GM21423 (cell line): ENCODE data around the gene CTNNA3.

Experiments
- ATAC-seq: cut with Tn5 transposase; IDR thresholded peaks from one replicate; pipeline ENCODE4 v1.9.1; 2021; ENCODE audit warnings: mild to moderate bottlenecking, moderate library complexity; ENCODE audit not compliant: unreplicated experiment

CTNNA3 gene

GRCh38 chr10:65910209-65910608 lies 1785.8 kb downstream of the CTNNA3 start:
- no peak for ATAC-seq

GRCh38 chr10:65907199-65907712 lies 1788.7 kb downstream of the CTNNA3 start:
- ATAC-seq, result no peak

GRCh38 chr10:65903620-65904019 lies 1792.4 kb downstream of the CTNNA3 start:
- ATAC-seq, result no peak

GRCh38 chr10:65900271-65900670 lies 1795.7 kb downstream of the CTNNA3 start:
- ATAC-seq, result no peak

- no peak for ATAC-seq
Observed at GRCh38 chr10:65898055-65898454, 1797.9 kb downstream of the CTNNA3 start.

- ATAC-seq, result no peak
Observed at GRCh38 chr10:65894961-65895360, 1801.0 kb downstream of the CTNNA3 start.

GRCh38 chr10:65894379-65894778 lies 1801.6 kb downstream of the CTNNA3 start:
- no peak for ATAC-seq

- no peak for ATAC-seq
Observed at GRCh38 chr10:65893676-65894075, 1802.3 kb downstream of the CTNNA3 start.

- ATAC-seq, result no peak
Observed at GRCh38 chr10:65892284-65892683, 1803.7 kb downstream of the CTNNA3 start.

GRCh38 chr10:65891073-65891981 lies 1804.7 kb downstream of the CTNNA3 start:
- ATAC-seq, result peak; percentile 84

GRCh38 chr10:65864529-65864928 lies 1831.5 kb downstream of the CTNNA3 start:
- ATAC-seq, result no peak

GRCh38 chr10:65864036-65864435 lies 1832.0 kb downstream of the CTNNA3 start:
- no peak for ATAC-seq
